ENCODE measurements around the gene TRPM3. TPM values are rescaled to one million over a fixed set of nuclear protein-coding genes. Genes with fewer than 3 reads are reported as not detected.

Gene TRPM3
- polyA plus RNA-seq, 2 of the 4 experiments (the other 2 are of a cell fraction) = not detected

GRCh38 chr9:70791936-70792335 is 329.5 kb downstream of the TRPM3 start (continued):
- no peak for TF ChIP-seq HMGXB4 (CRISPR knock-in tag; IDR thresholded peaks at IDR 0.05; ENCODE audit: borderline replicate concordance)

GRCh38 chr9:70789086-70789485 is 332.3 kb downstream of the TRPM3 start:
- CTCF ChIA-PET = interaction anchor here (0.6 kb wide), 1 partner anchor 112 kb away, joined by 3 read pairs; no protein-coding TSS in a partner anchor
- no peak for FAIRE-seq
- 10% methylated on average over 1 of the region's 1 CpG for WGBS (ENCODE audit: missing lambda C conversion rate)

GRCh38 chr9:70784456-70784855 is 337.0 kb downstream of the TRPM3 start:
- ChIA-PET CTCF (no interaction called here), POLR2A (no interaction called here)
- no peak overlapping the region for H3K4me2 ChIP-seq
- no peak for FAIRE-seq
- no peak for DNase-seq (ENCODE audit: low read depth in 1 of 2, low spot score in 1 of 2)
- no peak overlapping the region for H3K27ac ChIP-seq
- ATAC-seq = no peak
- no peaks in the 10 kb centered on the region for H3K4me1 ChIP-seq
- WGBS (ENCODE audit: missing lambda C conversion rate) = 17% methylated on average over 2 of the region's 2 CpGs
- TF ChIP-seq RCOR1 (IDR thresholded peaks at IDR 0.05; ENCODE audit: low read depth, low read length) = no peak
- TF ChIP-seq TP53 (CRISPR knock-in tag; IDR thresholded peaks at IDR 0.05) = no peak
- TF ChIP-seq MYC (IDR thresholded peaks at IDR 0.05; ENCODE audit: borderline replicate concordance, low read length) = no peak
- TF ChIP-seq RFX5 (IDR thresholded peaks at IDR 0.05) = no peak
- no peak for TF ChIP-seq HOXB13 (CRISPR knock-in tag; IDR thresholded peaks at IDR 0.05; ENCODE audit: low read depth)
- no peak for TF ChIP-seq ESRRA (IDR thresholded peaks at IDR 0.05; ENCODE audit: borderline replicate concordance, low read length)
- TF ChIP-seq ZSCAN20 (CRISPR knock-in tag; IDR thresholded peaks at IDR 0.05) = no peak
- no peak for TF ChIP-seq HES2 (IDR thresholded peaks at IDR 0.05)
- no peak for TF ChIP-seq EHF (CRISPR knock-in tag; IDR thresholded peaks at IDR 0.05)
- no peak for TF ChIP-seq KDM5A (IDR thresholded peaks at IDR 0.05)
- TF ChIP-seq RAD21 (conservative IDR thresholded peaks at IDR 0.05 in 1 of 2, IDR thresholded peaks at IDR 0.05 in 1 of 2) = no peak
- no peak for TF ChIP-seq KDM1A (IDR thresholded peaks at IDR 0.05; ENCODE audit: low read depth)
- TF ChIP-seq NPAS2 (CRISPR knock-in tag; IDR thresholded peaks at IDR 0.05; ENCODE audit: borderline replicate concordance) = no peak
- no peak for TF ChIP-seq PBX3 (IDR thresholded peaks at IDR 0.05)
- H3K4me3 ChIP-seq = no peak overlapping the region
- no peaks in the 10 kb centered on the region for H3K9me3 ChIP-seq

More at GRCh38 chr9:70789086-70789485, 332.3 kb downstream of the TRPM3 start:
- TF ChIP-seq BCL3 (IDR thresholded peaks at IDR 0.05) = no peak
- no peak for TF ChIP-seq CHD4 (IDR thresholded peaks at IDR 0.05; ENCODE audit: borderline replicate concordance)
- TF ChIP-seq SREBF2 (IDR thresholded peaks at IDR 0.05) = no peak
- TF ChIP-seq TP53 (CRISPR knock-in tag; IDR thresholded peaks at IDR 0.05) = no peak
- no peak for TF ChIP-seq PBX3 (IDR thresholded peaks at IDR 0.05)
- TF ChIP-seq POLR2A (IDR thresholded peaks at IDR 0.05; ENCODE audit: low read length) = no peak
- TF ChIP-seq ESRRA (IDR thresholded peaks at IDR 0.05; ENCODE audit: borderline replicate concordance, low read length) = no peak
- TF ChIP-seq HOXA7 (CRISPR knock-in tag; IDR thresholded peaks at IDR 0.05) = no peak
- Histone ChIP-seq H3K4me1 (no peaks in the 10 kb centered on the region), H3K27ac (no peak overlapping the region), H3K9me3 (no peaks in the 10 kb centered on the region), H3K4me2 (no peak overlapping the region), H3K4me3 (no peak overlapping the region)
- POLR2A ChIA-PET = no interaction called here
- ATAC-seq = no peak
- no peak for DNase-seq (ENCODE audit: low read depth in 1 of 2, low spot score in 1 of 2)

All from A549 (cell line).